ENCODE measurements around the gene ZNF384.

Gene ZNF384

GRCh38 chr12:6688999-6689882, at the start of gene ZNF384:
Gene ZNF384 (minus strand): TSS chr12:6689375. CDS start chr12:6679520, 9,855 bp downstream.
- CTCF ChIA-PET = interaction anchor here (0.5 to 1.7 kb wide), 9 partner anchors 10 to 137 kb away, joined by 3 to 7 read pairs (median 4); partner anchors contain the start of genes COPS7A and MLF2
- Mint-ChIP-seq H3K4me1 (peaks cover 45% of the 10 kb centered on the region), H3K36me3 (peaks cover 31% of the 10 kb centered on the region), H3K4me3 (peak within 1 kb of the TSS; percentile 95), H3K27me3 (peaks cover 1% of the 10 kb centered on the region), H3K9me3 (no peaks in the 10 kb centered on the region), H3K27ac (peak within 1 kb of the TSS; percentile 96)
- peak; percentile 97 for DNase-seq

- H3K4me1 Mint-ChIP-seq = peaks cover 13% of the 10 kb centered on the region
- H3K4me3 Mint-ChIP-seq = no peak overlapping the region
- H3K27ac Mint-ChIP-seq = no peak overlapping the region
- DNase-seq = no peak
- CTCF ChIA-PET = interaction anchor here (1.1 to 1.2 kb wide), 2 partner anchors 13 to 87 kb away, joined by 3 to 4 read pairs; no protein-coding TSS in a partner anchor
- no peaks in the 10 kb centered on the region for H3K9me3 Mint-ChIP-seq
- peaks cover 11% of the 10 kb centered on the region for H3K36me3 Mint-ChIP-seq
- H3K27me3 Mint-ChIP-seq = no peaks in the 10 kb centered on the region
Measured at GRCh38 chr12:6736754-6737153, 47.6 kb upstream of the ZNF384 start.

GRCh38 chr12:6735448-6736191, 46.4 kb upstream of the ZNF384 start:
- no peaks in the 10 kb centered on the region for H3K27me3 Mint-ChIP-seq
- CTCF ChIA-PET = interaction anchor here (1.1 to 2.8 kb wide), 3 partner anchors 14 to 88 kb away, joined by 3 to 8 read pairs (median 4); no protein-coding TSS in a partner anchor
- peaks cover 13% of the 10 kb centered on the region for H3K4me1 Mint-ChIP-seq
- H3K36me3 Mint-ChIP-seq = peaks cover 17% of the 10 kb centered on the region
- H3K27ac Mint-ChIP-seq = no peak overlapping the region
- H3K4me3 Mint-ChIP-seq = no peak overlapping the region
- no peaks in the 10 kb centered on the region for H3K9me3 Mint-ChIP-seq
- DNase-seq = peak; percentile 66

- Mint-ChIP-seq H3K4me3 (no peak overlapping the region), H3K4me1 (peaks cover 13% of the 10 kb centered on the region), H3K27ac (no peak overlapping the region), H3K9me3 (no peaks in the 10 kb centered on the region), H3K27me3 (no peaks in the 10 kb centered on the region), H3K36me3 (peaks cover 23% of the 10 kb centered on the region)
- CTCF ChIA-PET = interaction anchor here (1.1 to 2.8 kb wide), 3 partner anchors 19 to 101 kb away, joined by 3 to 8 read pairs (median 6); partner anchors contain the start of gene MLF2
- no peak for DNase-seq
Measured at GRCh38 chr12:6734506-6735387, 45.6 kb upstream of the ZNF384 start.

- no peaks in the 10 kb centered on the region for H3K27me3 Mint-ChIP-seq
- H3K4me1 Mint-ChIP-seq = peaks cover 15% of the 10 kb centered on the region
- H3K4me3 Mint-ChIP-seq = no peak overlapping the region
- H3K36me3 Mint-ChIP-seq = peaks cover 35% of the 10 kb centered on the region
- no peak overlapping the region for H3K27ac Mint-ChIP-seq
- no peak for DNase-seq
- CTCF ChIA-PET = interaction anchor here (0.9 to 1.0 kb wide), 2 partner anchors 38 to 95 kb away, joined by 3 read pairs; no protein-coding TSS in a partner anchor
- H3K9me3 Mint-ChIP-seq = no peaks in the 10 kb centered on the region
Measured at GRCh38 chr12:6730169-6730568, 41.0 kb upstream of the ZNF384 start.

- no peak overlapping the region for H3K27ac Mint-ChIP-seq
- H3K4me1 Mint-ChIP-seq = peaks cover 19% of the 10 kb centered on the region
- no peak for DNase-seq
- CTCF ChIA-PET = interaction anchor here (1.0 kb wide), 1 partner anchor 37 kb away, joined by 3 read pairs; no protein-coding TSS in a partner anchor
- H3K27me3 Mint-ChIP-seq = no peaks in the 10 kb centered on the region
- H3K9me3 Mint-ChIP-seq = no peaks in the 10 kb centered on the region
- peaks cover 30% of the 10 kb centered on the region for H3K36me3 Mint-ChIP-seq
- no peak overlapping the region for H3K4me3 Mint-ChIP-seq
Measured at GRCh38 chr12:6729186-6729585, 40.0 kb upstream of the ZNF384 start.

GRCh38 chr12:6725350-6725749, 36.2 kb upstream of the ZNF384 start:
- Mint-ChIP-seq H3K4me1 (peaks cover 31% of the 10 kb centered on the region), H3K9me3 (no peaks in the 10 kb centered on the region), H3K36me3 (peaks cover 23% of the 10 kb centered on the region), H3K4me3 (peak overlapping the region; percentile 88), H3K27me3 (peaks cover 4% of the 10 kb centered on the region), H3K27ac (peak overlapping the region; percentile 91)
- no peak for DNase-seq
- CTCF ChIA-PET = interaction anchor here (0.9 to 1.7 kb wide), 4 partner anchors 29 to 110 kb away, joined by 3 to 4 read pairs (median 3); partner anchors contain the start of gene ZNF384

- H3K4me3 Mint-ChIP-seq = peak overlapping the region; percentile 88
- H3K27me3 Mint-ChIP-seq = peaks cover 8% of the 10 kb centered on the region
- H3K27ac Mint-ChIP-seq = peak overlapping the region; percentile 91
- H3K36me3 Mint-ChIP-seq = peaks cover 14% of the 10 kb centered on the region
- H3K9me3 Mint-ChIP-seq = no peaks in the 10 kb centered on the region
- CTCF ChIA-PET = interaction anchor here (1.0 to 1.7 kb wide), 4 partner anchors 26 to 41 kb away, joined by 4 to 7 read pairs (median 4); partner anchors contain the start of gene ZNF384
- DNase-seq = no peak
- peaks cover 31% of the 10 kb centered on the region for H3K4me1 Mint-ChIP-seq
Measured at GRCh38 chr12:6724409-6724797, 35.2 kb upstream of the ZNF384 start.

- H3K27me3 Mint-ChIP-seq = peaks cover 8% of the 10 kb centered on the region
- H3K4me1 Mint-ChIP-seq = peaks cover 31% of the 10 kb centered on the region
- peak within 1 kb of the TSS; percentile 88 for H3K4me3 Mint-ChIP-seq
- peak; percentile 99 for DNase-seq
- CTCF ChIA-PET = interaction anchor here (0.9 to 1.7 kb wide), 5 partner anchors 25 to 101 kb away, joined by 3 to 7 read pairs (median 4); partner anchors contain the start of gene ZNF384
- peak within 1 kb of the TSS; percentile 91 for H3K27ac Mint-ChIP-seq
- peaks cover 10% of the 10 kb centered on the region for H3K36me3 Mint-ChIP-seq
- H3K9me3 Mint-ChIP-seq = no peaks in the 10 kb centered on the region
Measured at GRCh38 chr12:6723607-6724408, 34.6 kb upstream of the ZNF384 start, which contains the start of gene COPS7A. Gene COPS7A (plus strand): TSS chr12:6724046. CDS start chr12:6724657, 611 bp downstream.

GRCh38 chr12:6722863-6723262, 33.7 kb upstream of the ZNF384 start:
- Mint-ChIP-seq H3K36me3 (peaks cover 6% of the 10 kb centered on the region), H3K27me3 (peaks cover 8% of the 10 kb centered on the region), H3K9me3 (no peaks in the 10 kb centered on the region), H3K4me3 (no peak overlapping the region), H3K27ac (no peak overlapping the region), H3K4me1 (peaks cover 31% of the 10 kb centered on the region)
- CTCF ChIA-PET = interaction anchor here (0.9 to 1.4 kb wide), 2 partner anchors 34 to 102 kb away, joined by 3 to 7 read pairs; partner anchors contain the start of gene ZNF384
- DNase-seq = no peak

GRCh38 chr12:6716874-6717437, 27.8 kb upstream of the ZNF384 start:
- no peaks in the 10 kb centered on the region for H3K36me3 Mint-ChIP-seq
- H3K9me3 Mint-ChIP-seq = no peaks in the 10 kb centered on the region
- H3K4me1 Mint-ChIP-seq = no peaks in the 10 kb centered on the region
- H3K4me3 Mint-ChIP-seq = no peak overlapping the region
- H3K27me3 Mint-ChIP-seq = peaks cover 13% of the 10 kb centered on the region
- no peak for DNase-seq
- no peak overlapping the region for H3K27ac Mint-ChIP-seq
- CTCF ChIA-PET = interaction anchor here (0.6 kb wide), 1 partner anchor 158 kb away, joined by 4 read pairs; no protein-coding TSS in a partner anchor

Data from activated naive CD4-positive, alpha-beta T cell treated with anti-CD3 and anti-CD28 coated beads, Interleukin-2, amount 10 ng/mL, durations not matched to agents 7 days and 5 days (primary cell).